ENCODE data around the gene CDR2. TPM values are rescaled to one million over a fixed set of nuclear protein-coding genes. Genes with fewer than 3 reads are reported as not detected.

CDR2 gene
- total and polyA plus RNA-seq, 9 of the 15 experiments (the other 6 are each of a cell fraction or from before 2014, with no cell fraction given) = 4.6 to 30.3 (median 19.9) TPM

DNA sequence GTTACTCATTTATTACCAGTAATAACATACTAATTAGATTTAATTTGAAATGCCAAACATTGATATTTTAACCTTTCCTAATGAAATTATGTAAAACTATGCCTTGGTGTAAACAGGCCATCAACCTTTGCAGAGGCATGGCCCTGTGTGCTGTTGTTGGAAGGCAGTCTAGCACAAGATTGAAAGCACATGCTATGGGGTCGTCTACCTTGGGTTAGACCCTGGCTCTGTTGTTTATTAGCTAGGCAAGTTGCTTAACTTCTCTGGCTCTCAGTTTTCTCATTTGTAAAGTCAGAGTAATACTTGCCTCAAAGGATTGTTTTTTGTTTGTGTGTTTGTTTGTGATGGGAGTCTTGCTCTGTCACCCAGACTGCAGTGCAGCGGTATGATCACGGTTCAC lies 9.4 kb upstream of the CDR2 start:
- Histone ChIP-seq H3K79me2 (ENCODE audit: control insufficient read depth, insufficient read depth, low read length) (no peaks in the 10 kb centered on the region), H2AFZ (ENCODE audit: low read depth, low read length) (no peak overlapping the region), H3K9ac (ENCODE audit: insufficient read depth in 1 of 2, low read depth in 2 of 2, low read length in 2 of 2) (no peak overlapping the region), H3K4me2 (ENCODE audit: insufficient read depth, low read length) (no peak overlapping the region), H3K4me1 (replicated peaks in 1 of 2; ENCODE audit: control insufficient read depth in 2 of 2, insufficient read depth in 2 of 2, low read length in 2 of 2) (peaks cover 4 to 12% of the 10 kb centered on the region in 2 experiments; a peak in 3 of 5 replicates), H3K27ac (ENCODE audit: extremely low read depth, low read depth, low read length) (no peak overlapping the region), H3K9me1 (ENCODE audit: control insufficient read depth, insufficient read depth, low read length) (no peaks in the 10 kb centered on the region), H3K4me3 (no peak overlapping the region), H3K27me3 (ENCODE audit: control insufficient read depth in 2 of 2, insufficient read depth in 2 of 2, low read length in 2 of 2) (no peaks in the 10 kb centered on the region), H4K20me1 (replicated peaks; ENCODE audit: control insufficient read depth, insufficient read depth, low read length) (no peaks in the 10 kb centered on the region), H3K9me3 (replicated peaks; ENCODE audit: control insufficient read depth, insufficient read depth, low read depth, low read length) (no peaks in the 10 kb centered on the region), H3K36me3 (ENCODE audit: control insufficient read depth, insufficient read depth, low read length) (no peaks in the 10 kb centered on the region)
- no TSS peak for BruUV-seq (replicated peaks)
- no peak for ATAC-seq
- DNase-seq (ENCODE audit: extremely low read depth in 1 of 4, low spot score in 3 of 4) = no peak
- POLR2A ChIA-PET = interaction anchor here (0.6 to 1.1 kb wide), 2 partner anchors 9 to 24 kb away, joined by 3 to 4 read pairs; no protein-coding TSS in a partner anchor
- CTCF ChIA-PET (ENCODE audit: low intra/inter-chr PET ratio) = no interaction called here
- intact Hi-C loops (cut with micrococcal nuclease) = no loop called here
- FAIRE-seq = no peak
- 70% methylated on average over 3 of the region's 3 CpGs for whole genome bisulfite sequencing (ENCODE audit: insufficient coverage, low coverage, missing lambda C conversion rate)
- in situ Hi-C loops (cut with MboI) = loop anchor here (25.0 kb wide), 1 partner anchor 472 kb away; no protein-coding TSS in a partner anchor
- TF ChIP-seq, protein P1, sequence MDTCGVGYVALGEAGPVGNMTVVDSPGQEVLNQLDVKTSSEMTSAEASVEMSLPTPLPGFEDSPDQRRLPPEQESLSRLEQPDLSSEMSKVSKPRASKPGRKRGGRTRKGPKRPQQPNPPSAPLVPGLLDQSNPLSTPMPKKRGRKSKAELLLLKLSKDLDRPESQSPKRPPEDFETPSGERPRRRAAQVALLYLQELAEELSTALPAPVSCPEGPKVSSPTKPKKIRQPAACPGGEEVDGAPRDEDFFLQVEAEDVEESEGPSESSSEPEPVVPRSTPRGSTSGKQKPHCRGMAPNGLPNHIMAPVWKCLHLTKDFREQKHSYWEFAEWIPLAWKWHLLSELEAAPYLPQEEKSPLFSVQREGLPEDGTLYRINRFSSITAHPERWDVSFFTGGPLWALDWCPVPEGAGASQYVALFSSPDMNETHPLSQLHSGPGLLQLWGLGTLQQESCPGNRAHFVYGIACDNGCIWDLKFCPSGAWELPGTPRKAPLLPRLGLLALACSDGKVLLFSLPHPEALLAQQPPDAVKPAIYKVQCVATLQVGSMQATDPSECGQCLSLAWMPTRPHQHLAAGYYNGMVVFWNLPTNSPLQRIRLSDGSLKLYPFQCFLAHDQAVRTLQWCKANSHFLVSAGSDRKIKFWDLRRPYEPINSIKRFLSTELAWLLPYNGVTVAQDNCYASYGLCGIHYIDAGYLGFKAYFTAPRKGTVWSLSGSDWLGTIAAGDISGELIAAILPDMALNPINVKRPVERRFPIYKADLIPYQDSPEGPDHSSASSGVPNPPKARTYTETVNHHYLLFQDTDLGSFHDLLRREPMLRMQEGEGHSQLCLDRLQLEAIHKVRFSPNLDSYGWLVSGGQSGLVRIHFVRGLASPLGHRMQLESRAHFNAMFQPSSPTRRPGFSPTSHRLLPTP (IDR thresholded peaks at IDR 0.05; ENCODE audit: borderline replicate concordance, extremely low read depth, insufficient read length) = no peak

- BruUV-seq (replicated peaks) = no TSS peak
- in situ Hi-C loops (cut with MboI) = loop anchor here (25.0 kb wide), 1 partner anchor 469 kb away; no protein-coding TSS in a partner anchor
- TF ChIP-seq HDAC6 (IDR thresholded peaks at IDR 0.05; ENCODE audit: low read depth, low read length) (no peak), SMAD2 (IDR thresholded peaks at IDR 0.05; ENCODE audit: low read depth, low read length) (no peak), CBFA2T3 (IDR thresholded peaks at IDR 0.05) (no peak), NCOA6 (IDR thresholded peaks at IDR 0.05) (no peak), NFRKB (IDR thresholded peaks at IDR 0.05; ENCODE audit: low read depth) (no peak), MCM7 (IDR thresholded peaks at IDR 0.05) (no peak), ATF4 (CRISPR knock-in tag; IDR thresholded peaks at IDR 0.05) (no peak), LEF1 (IDR thresholded peaks at IDR 0.05) (no peak), ATF6 (CRISPR knock-in tag; IDR thresholded peaks at IDR 0.05) (no peak), GABPA (tag; conservative IDR thresholded peaks at IDR 0.05; ENCODE audit: low read depth) (no peak), HEY1 (CRISPR knock-in tag; IDR thresholded peaks at IDR 0.05; ENCODE audit: borderline replicate concordance) (no peak)
Measured at GRCh38 chr16:22381392-22381791, 7.0 kb upstream of the CDR2 start.

More at GRCh38 chr16:22381392-22381791, 7.0 kb upstream of the CDR2 start:
- H2AFZ ChIP-seq (ENCODE audit: low read depth, low read length) = no peak overlapping the region
- POLR2A ChIA-PET = interaction anchor here (0.6 to 1.0 kb wide), 2 partner anchors 8 to 13 kb away, joined by 3 read pairs; no protein-coding TSS in a partner anchor
- H3K4me1 ChIP-seq (replicated peaks in 1 of 2; ENCODE audit: control insufficient read depth in 2 of 2, insufficient read depth in 2 of 2, low read length in 2 of 2) = no peaks in the 10 kb centered on the region
- CTCF ChIA-PET (ENCODE audit: low intra/inter-chr PET ratio) = no interaction called here
- H3K27ac ChIP-seq (ENCODE audit: extremely low read depth, low read depth, low read length) = no peak overlapping the region
- DNase-seq (ENCODE audit: extremely low read depth in 1 of 4, low spot score in 3 of 4) = no peak
- no peak for ATAC-seq
- no peak overlapping the region for H3K4me2 ChIP-seq (ENCODE audit: insufficient read depth, low read length)
- no peaks in the 10 kb centered on the region for H3K9me1 ChIP-seq (ENCODE audit: control insufficient read depth, insufficient read depth, low read length)
- no peaks in the 10 kb centered on the region for H3K79me2 ChIP-seq (ENCODE audit: control insufficient read depth, insufficient read depth, low read length)
- no peak for FAIRE-seq
- no peaks in the 10 kb centered on the region for H3K27me3 ChIP-seq (ENCODE audit: control insufficient read depth in 2 of 2, insufficient read depth in 2 of 2, low read length in 2 of 2)
- no peaks in the 10 kb centered on the region for H4K20me1 ChIP-seq (replicated peaks; ENCODE audit: control insufficient read depth, insufficient read depth, low read length)
- intact Hi-C loops (cut with micrococcal nuclease) = no loop called here
- H3K4me3 ChIP-seq = no peak overlapping the region
- no peak overlapping the region for H3K9ac ChIP-seq (ENCODE audit: insufficient read depth in 1 of 2, low read depth in 2 of 2, low read length in 2 of 2)
- no peaks in the 10 kb centered on the region for H3K36me3 ChIP-seq (ENCODE audit: control insufficient read depth, insufficient read depth, low read length)
- H3K9me3 ChIP-seq (replicated peaks; ENCODE audit: control insufficient read depth, insufficient read depth, low read depth, low read length) = no peaks in the 10 kb centered on the region
